Activated CD4-positive, alpha-beta T cell treated with anti-CD3 and anti-CD28 coated beads for 4 hours (primary cell): ENCODE data around the gene CSTA.
A peak's percentile ranks its signal among the peaks of the same experiment; 100 is the strongest.
"Not testable (repeated sequence)": the region's sequence is repeated elsewhere in the genome, so short reads cannot be mapped to it uniquely, and the experiment has no call there.

ENCODE experiments used
- DNase-seq, 2 donors: peaks; one replicate each; pipeline ENCODE4 v3.0.0-alpha.2; 2020

The CSTA gene

GRCh38 chr3:122322095-122323075 lies 2.7 kb upstream of the CSTA start:
- DNase-seq = peak in 1 of 2 donors; percentile 1

DNA sequence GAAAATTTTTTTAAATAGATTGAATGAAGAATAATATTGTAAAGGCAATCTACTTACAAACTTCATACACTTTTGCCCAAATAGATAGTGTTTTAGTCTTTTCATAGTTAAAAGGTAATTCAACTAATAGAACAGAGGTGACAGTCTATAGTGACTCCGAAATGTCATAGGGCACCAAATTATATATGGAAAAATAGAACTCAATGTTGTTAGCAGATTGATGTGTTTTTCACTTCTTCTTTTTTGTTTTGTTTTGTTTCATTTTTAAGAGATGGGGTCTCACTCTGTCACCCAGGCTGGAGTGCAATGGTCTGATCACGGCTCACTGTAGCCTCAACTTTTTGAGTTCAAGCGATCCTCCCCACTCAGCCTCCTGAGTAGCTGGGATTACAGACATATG lies 721 bp downstream of the CSTA start:
- DNase-seq = no peak

DNA sequence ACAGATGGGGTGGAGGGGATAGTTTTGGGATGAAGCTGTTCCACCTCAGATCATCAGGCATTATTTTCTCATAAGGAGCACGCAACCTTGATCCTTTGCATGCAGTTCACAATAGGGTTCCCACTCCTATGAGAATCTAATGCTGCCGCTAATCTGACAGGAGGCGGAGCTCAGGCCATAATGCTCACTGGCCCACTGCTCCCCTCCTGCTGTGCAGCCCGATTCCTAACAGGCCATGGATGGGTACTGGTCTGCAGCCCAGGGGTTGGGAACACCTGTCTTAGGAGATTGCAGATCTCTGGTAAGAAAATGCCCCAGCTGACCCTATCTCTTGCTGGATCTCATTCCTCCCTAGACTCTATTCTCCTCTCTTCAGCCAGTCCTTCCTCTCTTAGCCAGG lies 6.8 kb downstream of the CSTA start:
- DNase-seq = no peak

GRCh38 chr3:122332551-122332950 lies 7.5 kb downstream of the CSTA start:
- DNase-seq = no peak

GRCh38 chr3:122342803-122343202 lies 17.8 kb downstream of the CSTA start:
- DNase-seq = no peak

GRCh38 chr3:122343654-122344053 lies 18.6 kb downstream of the CSTA start:
- no peak for DNase-seq

- no peak for DNase-seq
These were observed 24.1 kb downstream of the CSTA start for GRCh38 chr3:122349171-122349570.

GRCh38 chr3:122350814-122351418 lies 25.9 kb downstream of the CSTA start:
- DNase-seq = no peak

- no peak for DNase-seq
These were observed 26.6 kb downstream of the CSTA start for GRCh38 chr3:122351612-122352011.

- DNase-seq = no peak
These were observed 28.2 kb downstream of the CSTA start for GRCh38 chr3:122353215-122353614.

DNA sequence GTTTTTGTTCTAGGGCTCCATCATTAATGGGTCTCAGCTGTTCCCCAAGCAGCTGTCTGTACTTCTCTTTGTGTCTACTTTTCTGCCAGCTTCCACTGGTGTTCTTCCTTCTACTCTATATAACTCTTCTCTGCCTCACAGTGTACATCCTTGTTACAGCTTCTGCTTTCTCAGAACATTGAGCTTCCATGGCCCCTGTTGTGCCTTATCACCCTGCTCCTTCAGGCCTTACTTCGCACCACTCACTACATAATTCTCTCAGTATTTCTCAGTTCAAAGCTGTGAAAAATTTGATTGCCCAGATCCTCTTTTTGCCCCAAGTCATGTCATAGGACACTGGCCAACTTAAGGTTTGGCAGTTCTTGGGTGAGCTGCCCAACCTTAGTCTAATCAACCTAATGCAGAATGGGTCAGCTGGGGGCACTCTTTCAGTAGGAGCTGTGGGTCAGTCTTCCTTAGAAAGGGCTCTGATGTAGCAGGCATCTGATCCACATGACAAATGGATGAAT lies 28.9 kb downstream of the CSTA start:
- DNase-seq = no peak

- DNase-seq = no peak
These were observed 30.6 kb downstream of the CSTA start for GRCh38 chr3:122355612-122356011.

GRCh38 chr3:122356402-122356801 lies 31.4 kb downstream of the CSTA start:
- peak in 1 of 2 donors; percentile 4 for DNase-seq

DNA sequence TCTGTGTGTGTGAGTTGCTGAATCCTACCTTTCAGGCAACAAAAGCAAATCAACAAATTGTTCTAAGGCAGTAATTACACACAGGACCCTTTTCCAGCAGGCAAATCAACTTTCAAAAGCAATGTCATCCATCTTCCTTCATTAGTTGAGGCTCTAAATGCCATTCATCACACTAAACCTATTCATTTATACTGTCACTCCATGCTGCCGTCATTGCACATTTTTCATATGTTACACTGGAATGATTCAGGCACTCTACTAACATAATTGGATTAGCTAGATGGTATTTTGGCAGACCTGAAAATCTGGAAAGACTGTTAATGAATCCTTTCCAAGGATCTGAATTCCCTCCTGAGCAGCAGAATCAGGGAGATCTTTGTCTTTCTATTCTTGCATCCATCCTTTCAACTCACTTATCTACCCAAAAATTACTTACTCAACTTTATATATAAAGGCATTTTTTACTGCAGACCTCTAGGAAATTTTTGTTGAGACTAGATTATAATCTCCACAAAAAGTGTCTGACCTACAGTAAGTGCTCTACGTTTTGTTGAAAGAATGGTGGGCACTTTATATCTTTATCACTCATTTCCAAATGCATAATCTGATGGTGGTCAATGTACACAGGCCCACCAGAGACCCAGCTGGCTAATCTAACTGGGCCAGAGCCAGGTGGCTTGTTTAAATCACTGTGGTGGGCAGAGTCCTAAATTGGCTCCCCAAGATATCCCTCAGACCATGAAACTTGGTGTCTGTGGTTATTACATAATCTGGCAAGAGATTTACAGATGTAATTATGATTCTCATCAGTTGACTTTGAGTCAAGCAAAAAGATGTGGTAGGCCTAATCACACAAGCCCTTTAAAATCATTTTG lies 33.0 kb downstream of the CSTA start:
- no peak for DNase-seq

DNA sequence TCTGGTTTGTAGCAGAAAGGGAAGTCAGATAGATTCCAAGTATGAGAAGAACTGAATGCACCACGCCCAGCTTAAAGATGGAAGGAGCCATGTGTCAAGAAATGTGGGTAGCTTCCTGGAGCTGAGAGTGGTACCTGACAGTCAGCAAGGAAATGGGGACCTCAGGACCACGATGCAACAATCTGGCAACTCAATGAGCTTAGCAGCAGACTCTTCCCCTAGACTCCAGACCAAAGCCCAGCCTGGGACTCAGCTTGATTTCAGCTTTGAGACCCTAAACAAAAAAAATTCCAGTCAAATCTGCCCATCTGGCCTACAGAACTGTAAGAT lies 33.6 kb downstream of the CSTA start:
- no peak for DNase-seq

GRCh38 chr3:122362026-122362425 lies 37.0 kb downstream of the CSTA start:
- no peak for DNase-seq

GRCh38 chr3:122364490-122364889 lies 39.4 kb downstream of the CSTA start:
- no peak for DNase-seq

- DNase-seq = no peak
These were observed 40.0 kb downstream of the CSTA start for GRCh38 chr3:122365073-122365472.

DNA sequence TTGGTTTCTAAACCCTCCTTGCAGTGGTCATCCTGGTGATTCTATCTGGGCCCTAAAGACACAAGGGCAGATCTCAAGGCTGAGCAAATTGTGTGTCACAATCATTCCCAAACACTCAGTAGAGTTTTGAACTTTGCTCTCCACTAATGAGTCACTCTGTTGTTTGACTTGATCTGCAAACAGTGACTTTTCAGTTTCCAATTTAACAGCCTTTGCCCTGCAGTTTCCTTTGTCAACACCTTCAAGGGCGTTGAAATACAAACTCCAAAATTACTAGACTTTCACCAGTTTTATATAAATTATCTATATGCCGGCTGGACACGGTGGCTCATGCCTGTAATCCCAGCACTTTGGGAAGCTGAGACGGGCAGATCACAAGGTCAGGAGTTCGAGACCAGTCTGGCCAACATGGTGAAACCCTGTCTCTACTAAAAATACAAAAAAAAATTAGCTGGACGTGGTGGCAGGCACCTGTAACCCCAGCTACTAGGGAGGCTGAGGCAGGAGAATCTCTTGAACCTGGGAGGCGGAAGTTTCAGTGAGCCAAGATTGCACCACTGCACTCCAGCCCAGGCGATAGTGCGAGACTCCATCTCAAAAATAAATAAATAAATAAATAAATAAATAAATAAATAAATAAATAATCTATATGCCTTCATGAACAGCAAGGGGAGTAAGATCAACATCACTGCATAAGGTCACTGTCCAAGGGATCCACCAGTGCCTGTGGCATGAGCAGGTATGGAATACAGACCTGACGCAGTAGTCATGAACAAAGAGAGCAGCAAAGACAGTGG lies 40.7 kb downstream of the CSTA start:
- DNase-seq = not testable (repeated sequence)

DNA sequence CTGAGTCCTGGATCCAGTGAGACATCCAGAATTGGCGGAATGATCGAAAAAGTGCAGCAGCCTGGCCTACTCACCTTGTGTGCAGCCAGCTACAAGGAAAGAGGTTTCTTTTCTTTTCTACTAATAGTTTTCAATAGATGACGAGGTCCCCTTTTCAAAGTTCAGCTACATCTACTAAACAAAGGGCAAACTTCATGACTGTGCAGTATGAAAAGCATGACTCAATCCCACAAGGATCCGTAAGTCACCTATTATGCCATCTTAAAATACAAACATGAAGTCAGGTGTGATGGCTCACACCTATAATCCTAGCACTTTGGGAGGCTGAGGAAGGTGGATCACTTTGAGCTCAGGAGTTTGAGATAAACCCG lies 41.3 kb downstream of the CSTA start:
- no peak for DNase-seq

DNA sequence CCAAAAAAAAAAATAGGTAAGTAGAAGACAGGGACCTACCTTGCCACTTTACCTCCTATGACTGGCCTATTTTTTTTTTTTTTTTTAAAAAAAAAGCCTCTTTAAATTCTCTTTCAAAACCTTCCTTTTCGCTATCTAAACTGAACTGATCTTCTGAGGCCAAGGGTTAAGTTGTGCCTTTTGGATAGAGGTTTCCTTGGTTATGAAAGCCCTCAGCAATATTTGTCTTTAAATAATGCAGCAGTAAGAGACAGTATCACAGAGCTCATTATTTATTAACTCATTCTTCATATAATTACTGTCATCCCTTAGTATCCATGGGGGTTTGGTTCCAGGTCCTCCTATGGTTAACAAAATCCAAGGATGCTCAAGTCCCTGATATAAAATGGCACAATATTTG lies 49.0 kb downstream of the CSTA start:
- DNase-seq = no peak

DNA sequence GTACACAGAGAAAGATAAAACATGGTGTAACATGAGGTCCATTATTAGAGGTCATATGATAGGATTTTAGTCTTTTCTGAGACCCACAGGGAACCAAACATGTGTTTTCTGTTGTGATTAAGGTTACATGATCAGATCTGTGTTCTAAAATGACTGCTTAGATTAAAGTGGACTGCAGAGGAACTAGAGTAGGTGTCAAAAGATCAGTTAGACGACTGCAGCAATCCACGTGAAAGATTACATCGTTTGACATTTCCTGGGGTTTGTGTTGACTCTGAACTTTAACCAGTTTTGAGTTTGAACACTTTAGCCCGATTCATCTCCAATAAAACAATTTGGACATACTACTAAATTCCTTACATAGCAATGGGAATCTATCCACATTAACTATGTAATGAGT lies 52.9 kb downstream of the CSTA start:
- DNase-seq = no peak
